GM18907 (cell line): ENCODE measurements around the gene RACK1.
"Not testable (repeated sequence)": the region's sequence is repeated elsewhere in the genome, so short reads cannot be mapped to it uniquely, and the experiment has no call there.

Experiments
- ATAC-seq: cut with Tn5 transposase; IDR thresholded peaks from one replicate; pipeline ENCODE4 v1.9.1; 2021; ENCODE audit warnings: mild to moderate bottlenecking, moderate library complexity; ENCODE audit not compliant: unreplicated experiment

RACK1 gene

GRCh38 chr5:181217111-181217802 lies 26.4 kb downstream of the RACK1 start:
- ATAC-seq: peak; percentile 30

- ATAC-seq: no peak
Observed at GRCh38 chr5:181215997-181216989, 27.4 kb downstream of the RACK1 start.

GRCh38 chr5:181214249-181214648 lies 29.5 kb downstream of the RACK1 start:
- not testable (repeated sequence) for ATAC-seq

GRCh38 chr5:181212934-181213333 lies 30.8 kb downstream of the RACK1 start:
- ATAC-seq: no peak

- ATAC-seq: no peak
Observed at GRCh38 chr5:181212080-181212479, 31.6 kb downstream of the RACK1 start.

DNA sequence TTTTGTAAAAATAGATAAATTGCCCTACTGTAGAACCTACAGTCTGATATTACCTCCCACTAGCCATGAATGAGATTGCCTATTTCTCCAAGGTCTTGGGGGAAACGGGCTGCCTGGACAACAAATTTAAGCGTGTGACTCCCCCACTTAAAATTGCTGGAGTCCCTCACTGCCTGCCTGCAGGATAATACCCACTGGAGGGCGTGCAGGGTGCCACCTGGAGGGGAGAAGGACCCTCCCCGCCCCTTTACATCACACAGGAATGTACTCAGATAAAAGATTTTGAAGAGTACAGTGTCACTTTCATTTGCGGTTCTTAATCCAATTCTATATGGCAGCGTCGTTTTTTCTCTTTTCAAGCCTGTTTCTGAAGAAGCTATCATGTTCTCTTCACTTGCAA lies 32.5 kb downstream of the RACK1 start:
- ATAC-seq: no peak

DNA sequence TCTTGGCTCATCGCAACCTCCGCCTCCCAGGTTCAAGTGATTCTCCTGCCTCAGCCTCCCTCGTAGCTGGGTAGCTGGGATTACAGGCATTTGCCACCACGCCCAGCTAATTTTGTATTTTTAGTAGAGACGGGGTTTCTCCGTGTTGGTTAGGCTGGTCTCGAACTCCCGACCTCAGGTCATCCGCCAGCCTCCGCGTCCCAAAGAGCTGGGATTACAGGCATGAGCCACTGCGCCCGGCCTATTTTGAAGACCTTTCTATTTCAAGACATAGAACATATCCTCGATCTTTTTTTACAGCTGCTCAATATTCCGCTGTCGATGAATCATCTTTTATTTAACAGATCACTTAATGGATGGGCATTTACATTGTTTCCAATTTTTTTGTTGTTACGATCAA lies 33.0 kb downstream of the RACK1 start:
- ATAC-seq: not testable (repeated sequence)

- ATAC-seq: not testable (repeated sequence)
Observed at GRCh38 chr5:181210148-181210547, 33.6 kb downstream of the RACK1 start.

DNA sequence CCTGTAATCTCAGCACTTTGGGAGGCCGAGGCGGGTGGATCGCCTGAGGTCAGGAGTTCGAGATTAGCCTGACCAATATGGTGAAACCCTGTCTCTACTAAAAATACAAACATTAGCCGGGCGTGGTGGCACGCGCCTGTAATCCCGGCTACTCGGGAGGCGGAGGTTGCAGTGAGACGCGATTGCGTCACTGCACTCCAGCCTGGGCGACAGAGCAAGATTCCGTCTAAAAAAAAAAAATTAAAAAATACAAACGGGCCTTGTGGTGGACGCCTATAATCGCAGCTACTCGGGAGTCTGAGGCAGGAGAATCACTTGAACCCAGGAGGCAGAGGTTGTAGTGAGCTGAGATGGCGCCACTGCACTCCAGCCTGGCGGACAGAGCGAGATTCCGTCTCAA lies 34.7 kb downstream of the RACK1 start:
- ATAC-seq: not testable (repeated sequence)

DNA sequence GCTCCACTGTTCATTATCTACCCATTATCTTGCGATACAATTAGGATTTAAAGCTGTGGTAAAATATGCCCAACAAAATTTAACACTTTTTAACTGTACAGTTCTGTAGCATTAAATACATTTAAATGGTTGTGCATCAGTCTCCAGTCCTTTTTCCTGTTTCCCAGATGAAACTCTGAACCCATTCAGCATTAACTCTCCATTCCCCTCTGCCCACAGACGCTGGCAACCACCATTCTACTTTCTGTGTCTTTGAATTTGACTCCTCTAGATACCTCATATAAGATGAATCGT lies 35.8 kb downstream of the RACK1 start:
- no peak for ATAC-seq

- ATAC-seq: peak; percentile 38
Observed at GRCh38 chr5:181207214-181207959, 36.3 kb downstream of the RACK1 start.

- no peak for ATAC-seq
Observed at GRCh38 chr5:181205761-181206649, 37.7 kb downstream of the RACK1 start.

- ATAC-seq: no peak
Observed at GRCh38 chr5:181204826-181205760, 38.6 kb downstream of the RACK1 start, which contains the start of gene TRIM7. TRIM7 (minus strand) TSS chr5:181205196; CDS start chr5:181205110, 86 bp downstream.

DNA sequence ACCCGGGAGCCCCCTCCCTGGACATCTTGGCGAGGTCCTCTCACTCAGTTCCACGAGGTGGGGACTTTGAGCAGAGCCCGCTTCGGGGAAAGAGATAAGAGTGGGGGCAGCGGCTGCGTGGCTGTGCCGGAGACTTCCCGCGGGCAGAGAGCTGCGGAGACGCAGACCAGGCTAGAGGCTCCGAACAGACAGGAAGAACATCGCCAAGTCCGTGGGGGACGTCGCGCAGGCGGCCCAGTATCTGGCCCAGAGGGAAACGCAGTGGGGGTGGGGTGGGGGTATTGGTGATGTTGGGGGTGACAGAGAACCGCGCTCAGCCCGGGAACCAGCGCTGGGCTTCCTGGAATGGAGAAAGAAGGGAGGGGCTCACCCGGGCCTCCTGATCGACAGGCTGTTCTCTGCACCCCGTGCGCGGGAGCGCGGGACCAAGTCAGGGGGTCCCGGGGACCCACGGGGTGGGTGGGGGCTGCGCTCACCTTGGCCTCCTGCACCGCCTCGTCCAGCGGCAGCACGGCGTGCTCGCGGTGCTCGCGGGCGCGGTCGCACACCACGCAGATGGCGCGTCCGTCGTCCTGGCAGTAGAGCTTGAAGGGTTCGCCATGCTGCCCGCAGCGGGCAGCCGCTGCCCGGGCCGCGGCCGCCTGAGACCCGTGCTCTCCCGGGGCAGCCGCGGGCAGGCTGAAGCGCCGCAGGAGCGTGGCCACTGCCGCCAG lies 39.4 kb downstream of the RACK1 start:
- no peak for ATAC-seq

- ATAC-seq: no peak
Observed at GRCh38 chr5:181203777-181204112, 40.0 kb downstream of the RACK1 start.

GRCh38 chr5:181203093-181203711 lies 40.5 kb downstream of the RACK1 start:
- no peak for ATAC-seq

DNA sequence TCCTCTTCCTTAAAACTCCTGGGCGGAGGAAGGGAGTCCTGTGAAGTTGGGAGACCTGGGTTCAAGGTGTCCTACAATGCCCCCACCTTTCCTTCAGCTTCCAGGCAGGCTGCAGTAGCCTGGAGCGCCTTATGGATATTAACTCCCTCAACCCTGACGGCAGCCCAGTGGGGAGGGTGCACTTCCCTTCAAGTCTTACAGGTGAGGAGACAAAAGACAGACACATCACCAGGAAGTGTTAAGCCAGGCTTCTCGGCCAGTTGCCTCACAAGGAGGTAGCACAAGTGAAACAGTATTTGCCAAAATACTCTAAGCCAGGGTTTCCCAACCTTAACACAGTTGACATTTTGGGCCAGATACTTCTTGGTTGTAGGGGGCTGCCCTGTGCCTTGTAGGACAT lies 42.9 kb downstream of the RACK1 start:
- no peak for ATAC-seq
